Neutrophil (primary cell): ENCODE results near the gene HDAC8.

Experiments used
- H3K27ac ChIP-seq: fragments of 200-600 bp; sonication (generic); 2 replicates; pipeline ENCODE4 v1.5.1; 2016; ENCODE audit warnings: mild to moderate bottlenecking, moderate library complexity
- H3K27me3 ChIP-seq: fragments of 200-600 bp; sonication (generic); 2 replicates; pipeline ENCODE4 v1.6.0; 2016; ENCODE audit warnings: mild to moderate bottlenecking
- H3K36me3 ChIP-seq: fragments of 200-600 bp; sonication (generic); 2 replicates; pipeline ENCODE4 v1.5.1; 2017
- H3K4me1 ChIP-seq, 2 experiments: fragments of 200-600 bp in 1 of 2; sonication (generic) in 1 of 2; 1 replicate in 1 of 2; 2 replicates in 1 of 2; pipeline versions ENCODE4 v1.5.1 to v1.6.1; 2013 to 2016; ENCODE audit warnings: low read depth in 1 of 2, low read length in 1 of 2, mild to moderate bottlenecking in 1 of 2, moderate library complexity in 1 of 2; ENCODE audit not compliant: control insufficient read depth in 1 of 2, insufficient read depth in 1 of 2
- H3K4me3 ChIP-seq, 2 experiments: fragments of 200-600 bp in 1 of 2; sonication (generic) in 1 of 2; 1 replicate in 1 of 2; 2 replicates in 1 of 2; pipeline ENCODE4 v1.5.1; 2013 to 2016; ENCODE audit warnings: low read depth in 1 of 2, low read length in 1 of 2, mild to moderate bottlenecking in 1 of 2, moderate library complexity in 1 of 2
- H3K9me3 ChIP-seq: fragments of 200-600 bp; sonication (generic); 2 replicates; pipeline ENCODE4 v1.5.1; 2016
- CTCF ChIP-seq: fragments of 200-600 bp; sonication (generic); IDR thresholded peaks from 2 replicates; pipeline ENCODE4 v1.5.1; 2016; ENCODE audit warnings: antibody characterized with exemption

The HDAC8 gene

GRCh38 chrX:72393836-72394517 is 178.7 kb downstream of the HDAC8 start:
- Histone ChIP-seq H3K9me3 (no peaks in the 10 kb centered on the region), H3K27ac (no peak overlapping the region), H3K27me3 (no peaks in the 10 kb centered on the region), H3K4me1 (peaks cover 5 to 9% of the 10 kb centered on the region in 2 experiments), H3K4me3 (no peak overlapping the region), H3K36me3 (no peaks in the 10 kb centered on the region)
- TF ChIP-seq CTCF, result no peak

DNA sequence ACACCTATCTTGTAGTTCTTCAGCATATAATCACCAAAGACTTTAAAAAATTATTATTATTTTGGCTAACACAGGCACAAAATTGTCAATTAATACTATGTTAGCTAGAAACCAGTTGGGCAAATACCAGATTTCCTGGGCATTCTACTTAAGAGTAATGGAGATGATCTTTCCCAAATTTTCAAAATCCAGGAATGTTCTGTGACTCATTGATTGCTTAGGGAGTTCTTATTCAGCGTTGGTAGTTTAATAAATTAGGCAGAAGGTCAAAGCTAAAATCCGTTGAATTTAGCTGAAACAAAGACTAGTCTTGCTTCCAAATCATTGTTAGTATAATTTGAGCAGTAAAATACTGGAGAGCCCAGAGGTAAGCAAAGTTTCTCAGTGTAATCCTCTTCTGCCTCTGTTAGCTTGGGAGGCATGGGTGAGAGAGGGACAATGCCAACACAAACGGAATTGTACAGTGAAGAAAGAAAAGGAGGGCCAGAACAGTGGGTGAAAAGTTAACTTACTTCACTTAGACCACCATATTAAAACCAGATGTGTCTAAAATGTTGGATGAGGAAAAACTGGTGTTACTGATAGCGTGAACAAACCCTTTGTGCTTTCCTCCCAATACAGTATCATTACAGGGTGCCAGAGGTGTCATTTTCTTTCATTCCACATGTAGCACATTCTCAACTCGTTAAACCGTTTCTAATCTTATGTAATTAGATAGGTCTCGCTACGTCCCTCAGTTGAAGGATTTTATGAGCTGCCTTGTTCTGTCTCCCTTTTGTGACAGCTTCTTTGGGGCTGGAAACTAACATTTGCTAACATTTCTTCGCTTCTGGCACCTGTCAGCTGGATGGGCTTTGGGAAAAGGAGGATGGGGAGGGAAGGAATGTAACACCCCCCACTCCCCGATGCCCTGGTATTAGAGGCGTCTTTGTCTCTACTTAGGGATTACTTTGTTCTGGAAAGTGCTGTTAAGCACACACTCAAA is 179.5 kb downstream of the HDAC8 start:
- H3K4me1 ChIP-seq, result peaks cover 5 to 9% of the 10 kb centered on the region in 2 experiments
- H3K27ac ChIP-seq, result no peak overlapping the region
- TF ChIP-seq CTCF, result no peak
- no peak overlapping the region for H3K4me3 ChIP-seq
- H3K27me3 ChIP-seq, result no peaks in the 10 kb centered on the region
- no peaks in the 10 kb centered on the region for H3K9me3 ChIP-seq
- no peaks in the 10 kb centered on the region for H3K36me3 ChIP-seq

- TF ChIP-seq CTCF, result no peak
- peaks cover 5 to 9% of the 10 kb centered on the region in 2 experiments for H3K4me1 ChIP-seq
Measured at GRCh38 chrX:72392042-72392441, 180.6 kb downstream of the HDAC8 start.

GRCh38 chrX:72387247-72387646 is 185.4 kb downstream of the HDAC8 start:
- Histone ChIP-seq H3K27ac (no peak overlapping the region), H3K36me3 (no peaks in the 10 kb centered on the region), H3K4me1 (peaks cover under 1 to 4% of the 10 kb centered on the region in 2 experiments), H3K4me3 (no peak overlapping the region), H3K27me3 (no peaks in the 10 kb centered on the region), H3K9me3 (no peaks in the 10 kb centered on the region)
- TF ChIP-seq CTCF, result no peak

More at GRCh38 chrX:72392042-72392441, 180.6 kb downstream of the HDAC8 start:
- Histone ChIP-seq H3K36me3 (no peaks in the 10 kb centered on the region), H3K4me3 (no peak overlapping the region), H3K27me3 (no peaks in the 10 kb centered on the region), H3K27ac (no peak overlapping the region), H3K9me3 (no peaks in the 10 kb centered on the region)

GRCh38 chrX:72382202-72382595 is 190.4 kb downstream of the HDAC8 start:
- TF ChIP-seq CTCF, result no peak
- H3K27ac ChIP-seq, result no peak overlapping the region
- H3K36me3 ChIP-seq, result no peaks in the 10 kb centered on the region
- no peak overlapping the region for H3K4me3 ChIP-seq
- no peaks in the 10 kb centered on the region for H3K27me3 ChIP-seq
- peaks cover 12 to 18% of the 10 kb centered on the region in 2 experiments for H3K4me1 ChIP-seq
- H3K9me3 ChIP-seq, result no peaks in the 10 kb centered on the region
